BLaER1 (cell line): ENCODE data around the gene CENPP.

Experiments used
- H3K27ac ChIP-seq: shearing (Covaris generic); formaldehyde crosslinking; 2 replicates; pipeline ENCODE4 v1.8.1; 2022
- H3K27me3 ChIP-seq: shearing (Covaris generic); formaldehyde crosslinking; 2 replicates; pipeline ENCODE4 v1.8.1; 2022
- H3K36me3 ChIP-seq: shearing (Covaris generic); formaldehyde crosslinking; 2 replicates; pipeline ENCODE4 v1.8.1; 2022
- H3K4me1 ChIP-seq: shearing (Covaris generic); formaldehyde crosslinking; 2 replicates; pipeline ENCODE4 v1.8.1; 2022
- H3K4me2 ChIP-seq: shearing (Covaris generic); formaldehyde crosslinking; 2 replicates; pipeline ENCODE4 v1.8.1; 2022
- H3K4me3 ChIP-seq: shearing (Covaris generic); formaldehyde crosslinking; 2 replicates; pipeline ENCODE4 v1.8.1; 2022
- H3K9ac ChIP-seq: shearing (Covaris generic); formaldehyde crosslinking; 2 replicates; pipeline ENCODE4 v1.8.1; 2022
- H3K9me3 ChIP-seq: shearing (Covaris generic); formaldehyde crosslinking; 2 replicates; pipeline ENCODE4 v1.8.1; 2022
- H4K20me1 ChIP-seq: shearing (Covaris generic); formaldehyde crosslinking; 2 replicates; pipeline ENCODE4 v1.8.1; 2022
- Cebpa-rat ChIP-seq: shearing (Covaris generic); IDR thresholded peaks from 2 replicates; pipeline ENCODE4 v1.8.1; 2022

The CENPP gene

GRCh38 chr9:92483627-92484545 is 158.1 kb downstream of the CENPP start:
- TF ChIP-seq Cebpa-rat: no peak
- no peaks in the 10 kb centered on the region for H3K36me3 ChIP-seq
- no peaks in the 10 kb centered on the region for H3K27me3 ChIP-seq
- no peaks in the 10 kb centered on the region for H3K9me3 ChIP-seq
- H4K20me1 ChIP-seq: no peaks in the 10 kb centered on the region
- no peak overlapping the region for H3K27ac ChIP-seq
- no peak overlapping the region for H3K4me2 ChIP-seq
- H3K9ac ChIP-seq: no peak overlapping the region
- H3K4me1 ChIP-seq: no peaks in the 10 kb centered on the region
- H3K4me3 ChIP-seq: no peak overlapping the region

- no peak for TF ChIP-seq Cebpa-rat
Observed at GRCh38 chr9:92484563-92484962, 158.8 kb downstream of the CENPP start.

GRCh38 chr9:92486371-92486770 is 160.6 kb downstream of the CENPP start:
- no peaks in the 10 kb centered on the region for H4K20me1 ChIP-seq
- no peak overlapping the region for H3K4me3 ChIP-seq
- no peaks in the 10 kb centered on the region for H3K27me3 ChIP-seq
- no peak overlapping the region for H3K27ac ChIP-seq
- no peaks in the 10 kb centered on the region for H3K4me1 ChIP-seq
- no peak overlapping the region for H3K4me2 ChIP-seq
- H3K36me3 ChIP-seq: no peaks in the 10 kb centered on the region
- H3K9ac ChIP-seq: no peak overlapping the region
- no peaks in the 10 kb centered on the region for H3K9me3 ChIP-seq
- no peak for TF ChIP-seq Cebpa-rat

More at GRCh38 chr9:92484563-92484962, 158.8 kb downstream of the CENPP start:
- Histone ChIP-seq H3K27ac (no peak overlapping the region), H3K4me3 (no peak overlapping the region), H3K9me3 (no peaks in the 10 kb centered on the region), H3K36me3 (no peaks in the 10 kb centered on the region), H3K27me3 (no peaks in the 10 kb centered on the region), H4K20me1 (no peaks in the 10 kb centered on the region), H3K4me1 (no peaks in the 10 kb centered on the region), H3K9ac (no peak overlapping the region), H3K4me2 (no peak overlapping the region)

GRCh38 chr9:92488681-92489550 is 163.2 kb downstream of the CENPP start:
- Histone ChIP-seq H4K20me1 (no peaks in the 10 kb centered on the region), H3K36me3 (no peaks in the 10 kb centered on the region), H3K4me3 (no peak overlapping the region), H3K27me3 (no peaks in the 10 kb centered on the region), H3K4me2 (no peak overlapping the region), H3K27ac (no peak overlapping the region), H3K4me1 (no peaks in the 10 kb centered on the region), H3K9ac (no peak overlapping the region), H3K9me3 (no peaks in the 10 kb centered on the region)
- no peak for TF ChIP-seq Cebpa-rat

GRCh38 chr9:92492781-92493401 is 167.1 kb downstream of the CENPP start:
- Histone ChIP-seq H3K4me1 (no peaks in the 10 kb centered on the region), H3K4me3 (no peak overlapping the region)

GRCh38 chr9:92493749-92494387 is 168.1 kb downstream of the CENPP start:
- Histone ChIP-seq H3K4me2 (no peak overlapping the region), H4K20me1 (no peaks in the 10 kb centered on the region), H3K9ac (no peak overlapping the region), H3K36me3 (no peaks in the 10 kb centered on the region), H3K27me3 (no peaks in the 10 kb centered on the region), H3K9me3 (no peaks in the 10 kb centered on the region), H3K27ac (no peak overlapping the region), H3K4me1 (no peaks in the 10 kb centered on the region), H3K4me3 (no peak overlapping the region)
- TF ChIP-seq Cebpa-rat: no peak

More at GRCh38 chr9:92492781-92493401, 167.1 kb downstream of the CENPP start:
- no peak overlapping the region for H3K9ac ChIP-seq
- no peak overlapping the region for H3K27ac ChIP-seq
- no peaks in the 10 kb centered on the region for H3K9me3 ChIP-seq
- H3K4me2 ChIP-seq: no peak overlapping the region
- TF ChIP-seq Cebpa-rat: no peak
- no peaks in the 10 kb centered on the region for H3K27me3 ChIP-seq
- no peaks in the 10 kb centered on the region for H3K36me3 ChIP-seq
- no peaks in the 10 kb centered on the region for H4K20me1 ChIP-seq

GRCh38 chr9:92494856-92495255 is 169.1 kb downstream of the CENPP start:
- Histone ChIP-seq H3K4me1 (no peaks in the 10 kb centered on the region), H3K36me3 (no peaks in the 10 kb centered on the region), H3K27ac (no peak overlapping the region), H3K9me3 (no peaks in the 10 kb centered on the region), H4K20me1 (no peaks in the 10 kb centered on the region), H3K4me2 (no peak overlapping the region), H3K27me3 (no peaks in the 10 kb centered on the region), H3K4me3 (no peak overlapping the region), H3K9ac (no peak overlapping the region)
- TF ChIP-seq Cebpa-rat: no peak

GRCh38 chr9:92496396-92497176 is 170.8 kb downstream of the CENPP start:
- Histone ChIP-seq H3K36me3 (no peaks in the 10 kb centered on the region), H3K4me1 (no peaks in the 10 kb centered on the region), H3K4me2 (no peak overlapping the region)

GRCh38 chr9:92499701-92500100 is 173.9 kb downstream of the CENPP start:
- Histone ChIP-seq H3K27ac (no peak overlapping the region), H3K36me3 (no peaks in the 10 kb centered on the region)
- no peak for TF ChIP-seq Cebpa-rat

More at GRCh38 chr9:92496396-92497176, 170.8 kb downstream of the CENPP start:
- no peaks in the 10 kb centered on the region for H4K20me1 ChIP-seq
- TF ChIP-seq Cebpa-rat: no peak
- no peak overlapping the region for H3K27ac ChIP-seq
- no peaks in the 10 kb centered on the region for H3K9me3 ChIP-seq
- H3K9ac ChIP-seq: no peak overlapping the region
- H3K4me3 ChIP-seq: no peak overlapping the region
- no peaks in the 10 kb centered on the region for H3K27me3 ChIP-seq

More at GRCh38 chr9:92499701-92500100, 173.9 kb downstream of the CENPP start:
- no peak overlapping the region for H3K9ac ChIP-seq
- H3K27me3 ChIP-seq: no peaks in the 10 kb centered on the region
- H3K4me2 ChIP-seq: no peak overlapping the region
- H3K4me1 ChIP-seq: no peaks in the 10 kb centered on the region
- H4K20me1 ChIP-seq: no peaks in the 10 kb centered on the region
- H3K9me3 ChIP-seq: no peaks in the 10 kb centered on the region
- no peak overlapping the region for H3K4me3 ChIP-seq
